RWPE2 (cell line): ENCODE results near the gene ZNF286A.
"Not testable (repeated sequence)": the region's sequence is repeated elsewhere in the genome, so short reads cannot be mapped to it uniquely, and the experiment has no call there.

ENCODE experiments used
- ATAC-seq: fragments of 200-7000 bp; cut with Tn5 transposase; 3 replicates; pipeline ENCODE4 v1.9.1; 2021; ENCODE audit warnings: low read depth
- DNase-seq: peaks from one replicate; pipeline ENCODE4 v3.0.0-alpha.2; 2020; ENCODE audit warnings: low spot score
- H3K27ac ChIP-seq: fragments of 450-650 bp; 2 replicates; pipeline ENCODE4 v1.5.1; 2017; ENCODE audit warnings: mild to moderate bottlenecking; ENCODE audit not compliant: poor library complexity, severe bottlenecking
- H3K27me3 ChIP-seq: fragments of 250-450 bp; sonication (Bioruptor Pico); 2 replicates; pipeline ENCODE4 v1.5.1; 2021; ENCODE audit warnings: mild to moderate bottlenecking, moderate library complexity; ENCODE audit not compliant: insufficient read depth, poor library complexity, severe bottlenecking
- H3K36me3 ChIP-seq: fragments of 250-450 bp; sonication (Bioruptor Pico); 2 replicates; pipeline ENCODE4 v1.5.1; 2020; ENCODE audit warnings: low read depth, mild to moderate bottlenecking, moderate library complexity
- H3K4me1 ChIP-seq: fragments of 250-450 bp; sonication (Bioruptor Pico); 2 replicates; pipeline ENCODE4 v1.5.1; 2021; ENCODE audit warnings: mild to moderate bottlenecking, moderate library complexity; ENCODE audit not compliant: insufficient read depth, poor library complexity, severe bottlenecking
- H3K4me3 ChIP-seq: fragments of 250-450 bp; sonication (Bioruptor Pico); 2 replicates; pipeline ENCODE4 v1.5.1; 2021; ENCODE audit warnings: mild to moderate bottlenecking, moderate library complexity; ENCODE audit not compliant: severe bottlenecking
- H3K9me3 ChIP-seq: fragments of 250-450 bp; sonication (Bioruptor Pico); 2 replicates; pipeline ENCODE4 v1.5.1; 2021; ENCODE audit warnings: mild to moderate bottlenecking, moderate library complexity; ENCODE audit not compliant: severe bottlenecking
- TF ChIP-seq, protein P1 (sequence below): fragments of 450-650 bp; IDR thresholded peaks from one replicate; pipeline ENCODE4 v1.5.1; 2017; ENCODE audit warnings: mild to moderate bottlenecking, moderate library complexity; ENCODE audit not compliant: poor library complexity, severe bottlenecking

ZNF286A gene

DNA sequence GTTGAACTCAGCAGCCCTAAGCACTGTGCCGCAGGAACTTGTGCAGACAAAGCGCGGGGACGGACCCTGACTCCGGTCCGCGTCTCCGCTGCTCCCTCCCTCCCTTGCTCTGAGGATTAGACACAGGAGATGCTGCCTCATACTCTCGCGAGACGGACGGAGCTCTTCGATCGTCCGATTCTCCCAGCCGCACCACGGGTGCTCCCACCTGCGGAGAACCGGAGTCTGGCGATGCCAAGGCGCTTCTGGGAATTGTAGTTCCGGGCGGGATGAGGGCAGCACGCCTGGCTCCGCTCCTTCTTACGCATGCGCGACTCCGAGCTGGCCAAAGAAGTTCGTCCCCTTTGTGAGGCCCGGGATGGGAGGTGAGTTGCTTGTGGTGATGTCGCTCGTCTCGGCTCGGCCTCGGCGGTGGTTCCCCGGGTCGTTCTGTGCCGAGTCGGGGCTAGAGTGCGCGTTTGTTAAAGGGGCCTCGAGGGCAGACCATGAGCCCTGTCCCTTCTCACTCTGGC is at the start of gene ZNF286A:
TSS of gene ZNF286A (plus strand) at position 340 of the 512 bp plus-strand sequence. CDS start 578 bp downstream, outside the sequence.
- H3K27me3 ChIP-seq, H3K36me3 ChIP-seq, H3K9me3 ChIP-seq, H3K4me1 ChIP-seq, H3K27ac ChIP-seq: not testable (repeated sequence)
- ATAC-seq: peak; percentile 99
- peak within 1 kb of the TSS; percentile 30 for H3K4me3 ChIP-seq
- DNase-seq: peak; percentile 100

DNA sequence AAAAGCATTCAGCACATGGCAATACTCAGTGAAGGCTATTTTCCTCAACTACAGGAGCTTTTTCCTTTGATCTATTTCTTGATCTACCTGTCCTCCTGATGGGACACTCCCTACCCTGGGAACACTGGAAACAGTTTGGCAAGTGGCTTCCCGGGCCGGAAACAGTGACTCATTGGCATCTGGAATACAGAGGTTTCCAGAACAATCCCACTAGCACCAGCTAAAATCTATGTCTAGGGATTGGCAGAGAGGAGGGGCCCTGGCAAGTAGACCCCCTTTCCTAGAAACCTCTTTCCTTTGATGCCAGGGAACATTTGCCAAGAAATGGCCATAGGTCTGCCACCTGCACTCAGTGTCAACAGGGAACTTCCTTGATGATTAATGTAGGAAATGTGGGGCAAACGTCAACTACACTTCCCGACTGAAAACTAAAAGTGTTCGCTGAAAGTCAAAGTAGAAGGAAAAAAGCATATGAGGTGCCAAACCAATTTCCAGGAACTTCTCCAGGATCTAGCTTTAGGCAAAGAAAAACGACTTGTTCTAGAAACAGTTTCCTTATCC is 49.6 kb upstream of the ZNF286A start:
- DNase-seq (no peak), ATAC-seq (no peak)
- peaks cover 37% of the 10 kb centered on the region for H3K4me1 ChIP-seq
- H3K4me3 ChIP-seq: peak overlapping the region; percentile 63
- H3K36me3 ChIP-seq: peaks cover 13% of the 10 kb centered on the region
- H3K9me3 ChIP-seq: no peaks in the 10 kb centered on the region
- H3K27ac ChIP-seq: peak overlapping the region; percentile 77
- TF ChIP-seq, protein P1, sequence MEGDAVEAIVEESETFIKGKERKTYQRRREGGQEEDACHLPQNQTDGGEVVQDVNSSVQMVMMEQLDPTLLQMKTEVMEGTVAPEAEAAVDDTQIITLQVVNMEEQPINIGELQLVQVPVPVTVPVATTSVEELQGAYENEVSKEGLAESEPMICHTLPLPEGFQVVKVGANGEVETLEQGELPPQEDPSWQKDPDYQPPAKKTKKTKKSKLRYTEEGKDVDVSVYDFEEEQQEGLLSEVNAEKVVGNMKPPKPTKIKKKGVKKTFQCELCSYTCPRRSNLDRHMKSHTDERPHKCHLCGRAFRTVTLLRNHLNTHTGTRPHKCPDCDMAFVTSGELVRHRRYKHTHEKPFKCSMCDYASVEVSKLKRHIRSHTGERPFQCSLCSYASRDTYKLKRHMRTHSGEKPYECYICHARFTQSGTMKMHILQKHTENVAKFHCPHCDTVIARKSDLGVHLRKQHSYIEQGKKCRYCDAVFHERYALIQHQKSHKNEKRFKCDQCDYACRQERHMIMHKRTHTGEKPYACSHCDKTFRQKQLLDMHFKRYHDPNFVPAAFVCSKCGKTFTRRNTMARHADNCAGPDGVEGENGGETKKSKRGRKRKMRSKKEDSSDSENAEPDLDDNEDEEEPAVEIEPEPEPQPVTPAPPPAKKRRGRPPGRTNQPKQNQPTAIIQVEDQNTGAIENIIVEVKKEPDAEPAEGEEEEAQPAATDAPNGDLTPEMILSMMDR: no peak
- no peaks in the 10 kb centered on the region for H3K27me3 ChIP-seq

DNA sequence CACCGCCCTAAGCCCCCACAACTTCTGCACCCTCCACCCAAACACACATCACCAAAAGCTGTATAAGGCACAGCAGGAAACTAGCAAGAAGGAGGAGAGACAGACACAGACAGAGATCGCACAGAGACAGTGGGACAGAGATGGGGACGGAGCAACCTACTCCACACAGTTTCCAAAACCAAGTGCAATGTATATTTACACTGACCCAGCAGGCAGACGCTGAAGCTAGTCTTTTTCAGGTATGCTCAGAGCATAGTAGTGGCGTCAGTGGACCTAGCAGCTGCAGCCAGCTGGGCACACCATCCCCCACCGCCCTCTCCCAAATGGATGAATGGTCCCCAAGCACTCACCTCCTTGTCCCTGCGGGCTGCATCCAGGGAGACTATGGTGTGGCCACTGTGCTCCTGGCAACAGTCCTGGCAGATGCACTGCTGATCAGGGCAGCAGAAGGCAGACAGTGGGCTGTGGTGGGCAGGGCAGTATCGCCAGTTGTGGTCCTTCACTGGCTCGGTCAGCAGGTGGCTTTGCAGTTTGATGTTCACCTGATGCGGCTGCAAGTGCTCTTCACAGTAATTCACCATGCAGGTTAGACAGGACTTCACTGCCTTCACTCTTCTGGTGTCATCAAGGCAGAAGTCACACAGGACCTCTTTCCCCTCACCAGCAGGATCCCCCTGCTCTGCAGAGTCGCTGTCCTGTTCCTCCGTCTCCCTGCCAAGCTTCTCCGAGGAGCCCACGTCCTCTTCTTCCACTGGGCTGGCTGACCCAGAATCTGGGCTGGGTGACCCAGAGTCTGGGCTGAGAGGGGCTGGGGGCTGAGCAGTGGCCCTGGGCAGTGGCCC is 48.6 kb upstream of the ZNF286A start:
- TF ChIP-seq, protein P1: no peak
- no peak for DNase-seq
- peak; percentile 14 for ATAC-seq
- Histone ChIP-seq H3K36me3 (peaks cover 10% of the 10 kb centered on the region), H3K4me3 (peak overlapping the region; percentile 63), H3K27me3 (no peaks in the 10 kb centered on the region), H3K9me3 (no peaks in the 10 kb centered on the region), H3K4me1 (peaks cover 33% of the 10 kb centered on the region), H3K27ac (peak overlapping the region; percentile 77)

DNA sequence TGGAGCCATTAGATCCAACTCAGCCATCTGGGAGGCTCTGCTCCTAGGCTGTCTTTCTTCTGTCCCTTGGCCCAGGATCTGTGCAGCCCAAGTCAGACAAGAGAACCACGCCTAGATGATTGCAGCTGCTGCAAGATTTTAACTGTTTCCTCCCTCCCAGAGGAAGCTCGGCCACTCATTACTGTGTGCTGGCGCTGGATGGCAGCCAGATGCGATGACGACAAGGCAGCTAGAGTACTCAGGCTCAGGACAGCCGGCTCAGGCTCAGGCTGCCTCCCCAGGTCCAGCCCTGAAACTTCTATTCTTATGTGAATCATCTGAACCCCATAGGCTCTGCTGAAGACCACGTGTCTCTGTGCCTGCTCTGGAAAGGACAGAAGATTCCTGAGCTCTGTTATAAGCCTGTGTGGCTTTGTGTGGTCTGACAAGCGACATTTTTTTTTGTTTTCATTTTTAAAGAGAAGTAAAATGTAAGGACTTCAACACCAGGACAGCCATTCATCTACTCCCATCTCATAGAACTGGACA is 47.9 kb upstream of the ZNF286A start:
- peak overlapping the region; percentile 77 for H3K27ac ChIP-seq

DNA sequence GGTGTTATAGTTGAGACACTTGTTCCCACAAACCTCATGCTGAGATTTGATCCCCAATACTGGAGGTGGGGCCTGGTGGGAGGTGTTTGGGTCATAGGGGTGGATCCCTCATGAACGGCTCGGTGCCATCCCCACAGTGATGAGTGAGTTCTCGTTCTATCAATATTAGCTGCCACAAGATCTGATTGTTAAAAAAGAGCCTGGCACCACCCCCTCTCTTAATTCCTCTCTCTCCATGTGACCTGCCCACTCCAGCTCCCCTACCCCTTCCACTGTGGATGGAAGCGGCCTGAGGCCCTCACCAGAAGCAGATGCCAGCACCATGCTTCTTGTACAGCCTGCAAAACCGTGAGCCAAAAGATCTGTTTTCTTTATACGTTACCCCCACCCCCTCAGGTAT is 46.6 kb upstream of the ZNF286A start:
- DNase-seq (no peak), ATAC-seq (no peak)
- peaks cover 10% of the 10 kb centered on the region for H3K36me3 ChIP-seq
- H3K4me3 ChIP-seq: no peak overlapping the region
- H3K4me1 ChIP-seq: peaks cover 42% of the 10 kb centered on the region
- TF ChIP-seq, protein P1: no peak
- no peaks in the 10 kb centered on the region for H3K9me3 ChIP-seq
- peak overlapping the region; percentile 99 for H3K27ac ChIP-seq
- H3K27me3 ChIP-seq: no peaks in the 10 kb centered on the region

More for the DNA sequence above, 47.9 kb upstream of the ZNF286A start:
- peak; percentile 95 for ATAC-seq
- DNase-seq: peak; percentile 96
- Histone ChIP-seq H3K4me1 (peaks cover 31% of the 10 kb centered on the region), H3K4me3 (peak overlapping the region; percentile 63), H3K9me3 (no peaks in the 10 kb centered on the region), H3K27me3 (no peaks in the 10 kb centered on the region), H3K36me3 (peaks cover 10% of the 10 kb centered on the region)
- TF ChIP-seq, protein P1: peak; percentile 18

DNA sequence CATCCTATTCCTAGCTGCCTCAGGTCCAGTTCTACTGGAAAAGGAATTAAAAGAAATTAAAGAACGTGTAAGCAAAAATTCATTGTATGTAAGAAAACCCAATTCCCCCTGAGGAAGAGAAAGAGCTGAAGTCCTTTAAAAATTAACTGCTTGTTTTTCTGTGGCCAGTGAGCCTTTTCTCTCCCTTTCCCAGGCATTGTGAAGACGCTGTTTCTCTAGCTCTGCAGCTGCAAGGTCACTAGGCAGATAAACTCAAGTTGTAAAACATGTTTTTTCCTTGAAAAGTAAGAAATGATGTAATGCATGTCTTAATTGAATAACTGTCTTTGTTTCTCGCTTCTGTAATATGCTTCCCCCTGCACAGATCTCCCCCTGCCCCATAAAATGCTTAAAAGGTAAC is 45.2 kb upstream of the ZNF286A start:
- DNase-seq, ATAC-seq, H3K4me3 ChIP-seq, H3K27me3 ChIP-seq, H3K36me3 ChIP-seq, H3K9me3 ChIP-seq: not testable (repeated sequence)
- Histone ChIP-seq H3K27ac (peak overlapping the region; percentile 99), H3K4me1 (peaks cover 44% of the 10 kb centered on the region)
